Hematopoietic multipotent progenitor cell treated with erythropoietin and hydrocortisone succinate and interleukin-3 and kit ligand, for 17 days (in vitro differentiated cells): ENCODE data around the gene HERPUD2.
A peak's percentile ranks its signal among the peaks of the same experiment; 100 is the strongest.
"Not testable (repeated sequence)": the region's sequence is repeated elsewhere in the genome, so short reads cannot be mapped to it uniquely, and the experiment has no call there.

Experiments
- DNase-seq: peaks from one replicate; pipeline ENCODE4 v3.0.0-alpha.2; 2015; ENCODE audit warnings: low spot score

HERPUD2 gene

GRCh38 chr7:35714407-35714806, 19.5 kb upstream of the HERPUD2 start:
- no peak for DNase-seq

- DNase-seq, result no peak
Measured at GRCh38 chr7:35712563-35713226, 17.8 kb upstream of the HERPUD2 start.

GRCh38 chr7:35707422-35707821, 12.5 kb upstream of the HERPUD2 start:
- no peak for DNase-seq

DNA sequence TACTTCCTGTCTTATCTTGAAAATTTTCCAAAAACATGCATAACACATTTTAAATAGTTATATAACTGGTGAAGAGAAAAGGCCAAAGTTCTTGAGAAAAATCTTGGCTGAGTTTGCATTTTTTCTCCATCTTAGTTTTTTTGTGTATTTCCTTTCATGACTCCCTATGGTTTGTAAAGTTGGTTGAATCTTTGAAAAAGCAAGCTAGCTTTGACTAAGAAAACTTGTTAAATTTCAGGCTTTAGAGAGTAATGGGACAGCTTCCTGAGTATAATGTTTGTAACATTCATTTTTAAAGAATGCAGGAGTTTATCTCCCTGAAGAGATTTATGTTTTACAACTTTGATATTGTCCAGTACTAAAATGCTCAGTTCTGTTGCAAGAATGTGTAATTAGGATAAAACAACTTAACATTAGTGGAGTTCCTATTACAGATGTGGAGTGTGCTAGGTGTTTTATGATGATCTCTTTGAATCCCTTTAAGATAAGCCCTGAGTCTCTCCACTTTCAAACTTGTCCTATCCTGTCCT, 11.1 kb upstream of the HERPUD2 start:
- DNase-seq, result no peak

DNA sequence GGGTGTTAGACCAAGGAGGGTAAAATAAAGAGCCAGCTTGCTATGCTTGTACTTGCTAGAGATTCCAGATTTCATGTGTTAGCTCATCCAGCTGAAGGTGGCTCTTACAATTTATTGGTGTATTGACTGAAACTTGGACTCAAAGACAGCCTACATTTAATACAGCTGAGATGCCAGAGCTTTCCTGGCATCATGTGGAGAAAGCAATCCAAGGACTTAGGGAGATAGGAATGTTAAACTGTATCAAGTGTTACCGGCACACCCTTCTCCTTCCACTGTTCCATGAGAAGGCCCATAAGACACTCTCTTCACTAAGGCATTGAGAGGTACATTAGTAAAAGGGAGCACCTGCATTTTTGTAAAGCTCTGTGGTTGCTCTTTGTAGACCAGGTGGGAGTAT, 9.3 kb upstream of the HERPUD2 start:
- no peak for DNase-seq

DNA sequence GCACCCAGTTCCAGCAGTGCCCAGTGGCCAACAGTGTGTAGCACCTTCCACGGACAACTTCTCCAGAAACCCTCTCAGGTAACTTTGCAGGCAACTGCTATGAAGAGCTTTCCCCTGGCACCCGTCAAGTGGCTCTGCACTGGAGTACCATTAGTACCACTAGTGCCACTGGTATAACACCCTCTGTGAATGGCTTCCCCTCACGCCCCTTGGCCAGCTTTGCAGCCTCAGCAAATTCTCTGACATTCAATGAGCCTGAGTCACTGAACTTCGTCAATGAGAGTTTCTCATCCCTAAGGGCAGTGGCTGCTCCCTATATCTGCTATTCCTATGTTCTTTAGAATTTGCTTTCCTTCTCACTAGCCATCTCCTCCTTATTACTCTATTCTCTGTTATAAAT, 7.6 kb upstream of the HERPUD2 start:
- no peak for DNase-seq

DNA sequence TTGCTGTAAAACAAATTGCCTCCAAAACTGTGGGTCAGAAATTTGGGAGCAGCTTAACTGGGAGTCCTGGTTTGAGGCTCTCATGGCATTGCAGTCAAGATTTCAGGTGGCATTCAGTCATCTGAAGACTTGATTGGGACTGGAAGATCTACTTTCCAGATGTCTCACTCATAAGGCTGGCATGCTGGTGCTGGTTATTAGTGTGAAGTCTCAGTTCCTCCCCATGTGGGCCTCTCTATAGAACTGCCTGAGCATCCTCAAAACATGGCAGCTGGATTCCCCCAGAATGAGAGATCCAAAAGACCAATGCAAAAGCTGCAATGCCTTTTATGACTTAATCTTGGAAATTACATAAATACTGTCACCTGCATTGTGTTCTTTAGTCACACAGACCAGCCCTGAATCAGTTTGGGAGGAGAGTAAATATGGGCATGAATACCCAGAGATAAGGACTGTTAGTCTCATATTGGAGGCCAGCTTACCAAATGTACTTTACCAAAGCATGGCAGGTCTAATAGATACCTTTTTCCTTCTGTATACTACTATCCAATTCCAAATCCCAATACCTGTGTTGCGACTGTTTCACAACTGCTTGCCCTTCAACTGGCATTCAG, 6.5 kb upstream of the HERPUD2 start:
- DNase-seq, result no peak

DNA sequence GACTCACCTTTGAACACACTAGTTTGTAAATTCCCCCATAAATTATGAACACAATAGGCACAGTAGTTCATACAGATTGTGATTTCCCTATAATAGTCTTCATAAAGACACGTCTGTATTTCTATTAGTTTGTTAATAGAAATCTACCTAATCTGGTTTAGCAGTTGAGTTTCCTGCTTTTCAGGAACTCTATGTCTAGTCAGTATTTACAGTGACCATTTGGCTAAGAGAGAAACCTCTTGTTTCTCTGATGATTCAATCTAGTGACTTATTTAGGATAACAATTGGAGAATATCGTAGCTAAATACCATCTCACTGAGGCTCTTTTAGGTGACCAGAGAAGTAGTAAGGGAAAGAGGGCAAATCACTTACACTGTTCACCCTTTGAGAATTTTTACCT, 5.9 kb upstream of the HERPUD2 start:
- DNase-seq, result no peak

DNA sequence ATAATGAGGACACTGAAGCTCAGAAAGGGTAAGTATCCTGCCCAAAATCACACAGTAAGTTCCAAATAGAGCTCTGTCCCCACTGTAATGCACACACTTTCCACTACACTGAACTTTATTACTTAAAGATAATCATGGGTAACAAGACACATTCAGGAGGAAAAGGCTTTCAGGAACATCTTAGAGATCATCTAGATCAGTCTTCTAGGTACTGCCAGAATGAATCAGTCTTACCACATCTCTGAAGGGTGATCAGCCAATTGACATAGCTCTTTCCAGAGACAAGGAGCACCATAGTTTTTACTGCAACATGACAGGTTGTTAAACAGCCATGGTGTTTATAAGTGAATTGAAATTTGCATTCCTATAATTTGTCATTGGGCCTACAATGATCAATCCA, 5.4 kb upstream of the HERPUD2 start:
- DNase-seq, result no peak

GRCh38 chr7:35699796-35700305, 4.9 kb upstream of the HERPUD2 start:
- DNase-seq, result no peak

- DNase-seq, result not testable (repeated sequence)
Measured at GRCh38 chr7:35698382-35698781, 3.4 kb upstream of the HERPUD2 start.

DNA sequence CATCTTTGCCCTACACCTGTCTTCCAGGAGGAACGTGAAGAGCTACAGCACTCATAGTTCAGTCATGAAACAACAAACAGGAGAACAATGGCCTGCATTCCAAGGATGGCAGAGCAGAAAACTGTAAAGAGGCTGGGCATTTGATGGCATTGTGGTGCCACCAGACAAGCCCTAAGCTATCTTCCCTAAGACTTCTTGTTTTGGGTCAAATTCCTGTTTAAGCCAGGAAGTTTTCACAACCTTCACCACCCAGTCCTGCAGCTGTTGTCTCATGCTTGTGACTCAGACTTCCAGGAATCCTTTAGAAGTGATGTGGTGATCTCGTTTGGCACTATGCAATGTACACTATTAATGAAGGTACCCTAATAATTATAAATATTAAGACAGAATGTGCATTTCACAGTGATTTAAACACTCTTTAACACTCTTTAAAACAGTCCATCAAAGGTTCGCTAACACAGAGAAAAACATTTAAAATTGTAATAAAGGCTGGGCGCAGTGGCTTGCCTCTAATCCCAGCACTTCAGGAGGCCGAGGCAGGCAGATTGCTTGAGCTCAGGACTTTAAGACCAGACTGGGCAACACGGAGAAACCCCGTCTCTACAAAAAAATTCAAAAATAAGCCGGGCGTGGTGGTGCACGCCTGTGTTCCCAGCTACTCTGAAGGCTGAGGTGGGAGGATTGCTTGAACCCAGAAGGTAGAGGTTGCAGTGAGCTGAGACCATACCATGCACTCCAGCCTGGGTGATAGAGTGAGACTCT, 2.7 kb upstream of the HERPUD2 start:
- DNase-seq, result no peak

- no peak for DNase-seq
Measured at GRCh38 chr7:35695987-35696386, 1.1 kb upstream of the HERPUD2 start.

GRCh38 chr7:35695473-35695850, 527 bp upstream of the HERPUD2 start:
- DNase-seq, result no peak

DNA sequence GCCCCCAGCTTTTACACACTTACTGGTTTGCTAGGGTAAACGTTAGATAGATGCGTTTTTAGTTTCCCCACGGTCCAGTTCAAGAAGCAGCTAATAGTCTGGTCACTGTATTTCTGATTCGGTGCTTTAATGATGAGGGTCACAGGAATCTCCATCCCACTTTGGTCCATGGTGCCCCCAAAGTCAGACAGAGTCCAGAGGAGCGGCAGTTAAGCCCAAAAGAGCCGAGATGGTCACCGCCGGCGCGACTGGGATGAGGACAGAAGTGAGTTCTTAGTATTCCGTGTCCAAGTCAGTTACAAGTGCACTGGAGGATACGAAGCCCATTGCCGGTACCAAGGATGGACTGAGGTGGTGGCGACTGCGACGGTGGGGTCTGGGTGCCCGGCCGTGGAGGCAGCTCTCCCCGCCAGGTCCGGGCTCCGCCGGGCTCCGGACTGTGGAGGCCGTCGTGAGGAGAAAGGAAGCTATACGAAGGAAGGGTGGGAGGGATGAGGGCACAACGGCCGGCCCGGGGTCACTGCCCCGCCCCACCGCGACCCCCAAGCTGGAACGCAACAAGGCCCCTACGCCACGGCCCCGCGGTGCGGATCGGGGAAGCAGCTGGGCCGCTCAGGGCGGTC, 663 bp downstream of the HERPUD2 start:
- DNase-seq, result peak; percentile 42

DNA sequence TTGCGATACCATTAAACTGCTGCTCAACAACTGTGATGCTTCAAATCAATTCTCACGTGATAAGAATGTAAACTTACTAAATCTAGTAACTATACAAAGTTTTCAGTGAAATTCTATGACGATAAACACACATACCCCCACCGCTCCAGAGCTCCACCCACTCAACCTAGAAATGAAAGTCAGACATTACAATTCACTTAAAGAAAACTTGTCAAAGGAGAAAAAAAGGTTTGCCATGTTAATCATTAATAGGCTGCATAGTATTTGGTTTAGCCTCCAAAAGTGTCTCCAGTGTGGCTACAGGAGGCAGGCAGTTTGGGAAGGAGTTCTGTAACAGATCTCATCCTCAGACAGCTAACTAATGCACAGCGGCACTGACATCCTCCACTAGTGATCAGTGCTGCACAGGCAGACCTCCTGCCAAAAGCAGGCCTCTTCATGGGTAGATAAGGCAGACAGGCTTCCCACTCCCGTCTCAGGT, 3.1 kb downstream of the HERPUD2 start:
- DNase-seq, result peak; percentile 61

DNA sequence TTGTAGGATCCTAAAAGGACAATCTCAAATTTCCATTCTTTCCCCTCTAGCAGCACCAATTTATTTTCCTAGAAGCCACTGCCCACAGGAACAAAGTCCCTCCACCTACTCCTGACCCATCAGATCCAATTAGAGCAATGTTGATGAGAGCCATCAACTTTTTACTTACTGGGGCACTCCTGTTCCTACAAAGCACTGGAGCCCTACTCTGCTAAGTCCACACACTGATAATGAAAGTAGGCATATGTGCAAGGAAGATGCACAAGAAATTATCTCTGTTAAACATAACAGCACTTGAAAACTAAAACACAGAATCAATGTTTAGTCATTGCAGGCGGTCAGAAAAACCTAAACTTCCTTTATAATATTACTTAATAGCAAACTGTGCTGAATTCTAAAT, 3.6 kb downstream of the HERPUD2 start:
- peak; percentile 43 for DNase-seq

GRCh38 chr7:35690614-35691013, 4.3 kb downstream of the HERPUD2 start:
- not testable (repeated sequence) for DNase-seq

- no peak for DNase-seq
Measured at GRCh38 chr7:35685781-35686180, 9.2 kb downstream of the HERPUD2 start.

- DNase-seq, result no peak
Measured at GRCh38 chr7:35681231-35682029, 13.5 kb downstream of the HERPUD2 start.

- no peak for DNase-seq
Measured at GRCh38 chr7:35680403-35681013, 14.4 kb downstream of the HERPUD2 start.
